ENCODE measurements around the gene PRKD3.
A peak's percentile ranks its signal among the peaks of the same experiment; 100 is the strongest.

The PRKD3 gene

GRCh38 chr2:37324786-37325624 lies at the start of gene PRKD3:
Gene PRKD3 (minus strand): TSS chr2:37324833. CDS start chr2:37316524, 8,309 bp downstream.
- DNase-seq = peak; percentile 74

- no peak for DNase-seq
Measured at GRCh38 chr2:37372000-37372399, 47.4 kb upstream of the PRKD3 start.

GRCh38 chr2:37370666-37371065 lies 46.0 kb upstream of the PRKD3 start:
- DNase-seq = no peak

- no peak for DNase-seq
Measured at GRCh38 chr2:37367984-37368383, 43.4 kb upstream of the PRKD3 start.

- no peak for DNase-seq
Measured at GRCh38 chr2:37367310-37367709, 42.7 kb upstream of the PRKD3 start.

GRCh38 chr2:37366773-37367172 lies 42.1 kb upstream of the PRKD3 start:
- DNase-seq = no peak

- DNase-seq = no peak
Measured at GRCh38 chr2:37365669-37366068, 41.0 kb upstream of the PRKD3 start.

- DNase-seq = no peak
Measured at GRCh38 chr2:37364351-37364750, 39.7 kb upstream of the PRKD3 start.

- no peak for DNase-seq
Measured at GRCh38 chr2:37361994-37362698, 37.5 kb upstream of the PRKD3 start.

GRCh38 chr2:37361216-37361815 lies 36.7 kb upstream of the PRKD3 start:
- no peak for DNase-seq

- no peak for DNase-seq
Measured at GRCh38 chr2:37358466-37358865, 33.8 kb upstream of the PRKD3 start.

- no peak for DNase-seq
Measured at GRCh38 chr2:37357530-37357929, 32.9 kb upstream of the PRKD3 start.

GRCh38 chr2:37357069-37357468 lies 32.4 kb upstream of the PRKD3 start:
- DNase-seq = no peak

- no peak for DNase-seq
Measured at GRCh38 chr2:37356299-37356698, 31.7 kb upstream of the PRKD3 start.

- peak; percentile 21 for DNase-seq
Measured at GRCh38 chr2:37355735-37356134, 31.1 kb upstream of the PRKD3 start.

- no peak for DNase-seq
Measured at GRCh38 chr2:37354531-37354930, 29.9 kb upstream of the PRKD3 start.

GRCh38 chr2:37350034-37350433 lies 25.4 kb upstream of the PRKD3 start:
- DNase-seq = peak; percentile 23

GRCh38 chr2:37349231-37349860 lies 24.7 kb upstream of the PRKD3 start:
- no peak for DNase-seq

- no peak for DNase-seq
Measured at GRCh38 chr2:37348155-37348554, 23.5 kb upstream of the PRKD3 start.

GRCh38 chr2:37344453-37345361 lies 20.1 kb upstream of the PRKD3 start, which contains the start of gene QPCT:
Gene QPCT (plus strand): TSS chr2:37344630. CDS start chr2:37344732, 102 bp downstream.
- DNase-seq = no peak

- DNase-seq = no peak
Measured at GRCh38 chr2:37343537-37344434, 19.2 kb upstream of the PRKD3 start.

Data from NCI-H2171 (cell line).